Coronary artery (tissue), 2 donors: ENCODE results near the gene RNASEH2B.

Source experiments
- DNase-seq: peaks from one replicate; pipeline ENCODE4 v3.0.0-alpha.2; 2017; ENCODE audit warnings: low spot score
- H3K27ac ChIP-seq, 2 donors: fragments of 200-600 bp; sonication (generic); one replicate each; pipeline ENCODE4 v1.5.1; 2016 to 2019
- H3K4me3 ChIP-seq: fragments of 200-600 bp; sonication (generic); 2 replicates; pipeline ENCODE4 v1.5.1; 2016; ENCODE audit warnings: mild to moderate bottlenecking, moderate library complexity
- TF ChIP-seq, protein P1 (sequence below): fragments of 200-600 bp; sonication (generic); IDR thresholded peaks from one replicate; pipeline ENCODE4 v1.5.1; 2019; ENCODE audit warnings: antibody characterized with exemption

The RNASEH2B gene

DNA sequence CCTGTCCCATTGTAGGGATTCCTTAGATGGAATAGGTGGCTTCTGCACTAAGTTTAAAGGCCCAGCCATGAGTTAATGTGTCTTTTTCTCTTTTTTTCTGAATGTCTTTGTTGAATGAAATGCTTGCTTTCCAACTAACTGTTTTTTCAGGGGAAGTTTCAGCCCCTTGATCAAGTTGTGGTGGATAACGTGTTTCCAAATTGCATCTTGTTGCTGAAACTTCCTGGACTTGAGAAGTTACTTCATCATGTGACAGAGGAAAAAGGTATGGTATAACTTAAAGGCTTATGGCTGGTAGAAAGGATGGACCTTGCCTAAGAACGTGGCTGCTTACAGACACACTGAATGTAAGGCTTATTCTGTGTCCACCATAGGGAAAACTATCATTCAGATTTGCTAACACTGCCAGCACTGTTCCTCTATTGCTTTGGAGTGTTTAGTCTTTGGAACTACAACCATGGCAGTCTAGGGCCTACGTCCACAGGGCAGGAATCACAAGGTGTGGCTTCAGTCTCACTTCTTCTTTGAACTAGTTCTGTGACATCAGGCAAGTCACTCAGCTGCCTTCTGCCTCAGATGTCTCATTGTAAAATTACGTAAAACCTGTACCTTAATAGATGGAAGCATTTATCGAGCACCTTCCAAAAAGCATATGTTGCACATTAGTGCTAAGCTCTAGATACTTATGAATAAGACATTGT is 25.3 kb downstream of the RNASEH2B start:
- TF ChIP-seq, protein P1, sequence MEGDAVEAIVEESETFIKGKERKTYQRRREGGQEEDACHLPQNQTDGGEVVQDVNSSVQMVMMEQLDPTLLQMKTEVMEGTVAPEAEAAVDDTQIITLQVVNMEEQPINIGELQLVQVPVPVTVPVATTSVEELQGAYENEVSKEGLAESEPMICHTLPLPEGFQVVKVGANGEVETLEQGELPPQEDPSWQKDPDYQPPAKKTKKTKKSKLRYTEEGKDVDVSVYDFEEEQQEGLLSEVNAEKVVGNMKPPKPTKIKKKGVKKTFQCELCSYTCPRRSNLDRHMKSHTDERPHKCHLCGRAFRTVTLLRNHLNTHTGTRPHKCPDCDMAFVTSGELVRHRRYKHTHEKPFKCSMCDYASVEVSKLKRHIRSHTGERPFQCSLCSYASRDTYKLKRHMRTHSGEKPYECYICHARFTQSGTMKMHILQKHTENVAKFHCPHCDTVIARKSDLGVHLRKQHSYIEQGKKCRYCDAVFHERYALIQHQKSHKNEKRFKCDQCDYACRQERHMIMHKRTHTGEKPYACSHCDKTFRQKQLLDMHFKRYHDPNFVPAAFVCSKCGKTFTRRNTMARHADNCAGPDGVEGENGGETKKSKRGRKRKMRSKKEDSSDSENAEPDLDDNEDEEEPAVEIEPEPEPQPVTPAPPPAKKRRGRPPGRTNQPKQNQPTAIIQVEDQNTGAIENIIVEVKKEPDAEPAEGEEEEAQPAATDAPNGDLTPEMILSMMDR = no peak
- DNase-seq = no peak
- Histone ChIP-seq H3K4me3 (no peak overlapping the region), H3K27ac (no peak overlapping the region)

DNA sequence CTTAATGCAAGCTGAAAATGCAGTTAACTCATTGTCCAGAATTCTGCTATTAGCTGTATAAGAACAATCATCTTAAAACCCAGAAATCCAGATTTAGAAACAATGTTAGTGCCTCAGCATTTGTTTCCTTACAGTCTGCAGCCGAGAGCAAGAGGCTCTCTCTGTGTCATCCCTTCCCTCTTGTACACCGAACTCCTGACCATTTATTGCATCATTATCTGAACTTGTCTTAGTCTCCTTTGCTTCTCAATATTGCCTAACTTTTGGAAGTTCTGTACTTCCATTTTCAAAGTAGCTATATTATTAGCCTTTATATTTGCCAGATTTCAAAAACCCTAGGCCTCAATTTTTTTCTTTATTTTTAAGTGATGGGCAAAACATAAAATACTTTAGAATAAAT is 27.1 kb downstream of the RNASEH2B start:
- TF ChIP-seq, protein P1 = no peak
- DNase-seq = no peak
- Histone ChIP-seq H3K4me3 (no peak overlapping the region), H3K27ac (peak overlapping the region in 1 of 2 donors; percentile 13)

DNA sequence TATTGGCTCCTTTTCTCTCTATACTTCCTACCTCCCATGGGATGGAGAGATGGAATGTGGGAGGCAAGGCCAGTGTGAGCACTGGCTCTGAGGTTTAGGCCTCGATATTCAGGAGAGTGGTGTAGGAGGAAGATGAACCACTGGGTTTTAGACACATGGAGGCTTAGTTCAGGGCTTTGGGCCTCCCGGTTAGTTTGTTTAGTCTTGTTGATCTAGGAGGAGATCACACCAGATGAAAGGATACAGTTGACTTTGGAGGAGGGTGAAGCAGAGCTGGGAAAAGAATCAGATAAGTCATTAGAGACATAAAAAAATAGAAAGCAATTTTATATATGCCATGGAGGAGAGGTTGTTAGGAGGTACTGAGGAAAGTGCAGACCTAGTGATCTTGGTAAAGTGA is 30.9 kb downstream of the RNASEH2B start:
- no peak overlapping the region for H3K4me3 ChIP-seq
- TF ChIP-seq, protein P1 = no peak
- H3K27ac ChIP-seq = no peak overlapping the region
- no peak for DNase-seq

DNA sequence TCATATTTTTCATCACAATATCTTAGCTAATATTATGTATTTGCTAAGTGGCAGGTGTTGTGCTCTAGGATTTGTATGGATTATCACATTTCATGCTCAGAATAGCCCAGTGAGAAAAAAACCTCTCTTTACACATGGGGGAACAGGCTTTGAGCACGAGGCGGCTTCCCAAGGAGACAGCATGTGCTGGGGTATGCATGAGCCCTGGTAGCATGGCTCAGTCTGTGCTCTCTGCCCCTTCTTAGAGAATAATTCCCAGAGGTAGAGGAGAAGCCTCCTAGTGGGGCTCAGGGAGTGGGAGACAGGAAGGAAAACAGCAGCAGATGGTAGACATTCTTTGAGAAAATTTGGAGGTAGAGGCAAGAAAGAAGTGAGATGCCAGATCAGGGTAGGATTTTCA is 31.6 kb downstream of the RNASEH2B start:
- no peak overlapping the region for H3K4me3 ChIP-seq
- no peak overlapping the region for H3K27ac ChIP-seq
- TF ChIP-seq, protein P1 = no peak
- DNase-seq = no peak

DNA sequence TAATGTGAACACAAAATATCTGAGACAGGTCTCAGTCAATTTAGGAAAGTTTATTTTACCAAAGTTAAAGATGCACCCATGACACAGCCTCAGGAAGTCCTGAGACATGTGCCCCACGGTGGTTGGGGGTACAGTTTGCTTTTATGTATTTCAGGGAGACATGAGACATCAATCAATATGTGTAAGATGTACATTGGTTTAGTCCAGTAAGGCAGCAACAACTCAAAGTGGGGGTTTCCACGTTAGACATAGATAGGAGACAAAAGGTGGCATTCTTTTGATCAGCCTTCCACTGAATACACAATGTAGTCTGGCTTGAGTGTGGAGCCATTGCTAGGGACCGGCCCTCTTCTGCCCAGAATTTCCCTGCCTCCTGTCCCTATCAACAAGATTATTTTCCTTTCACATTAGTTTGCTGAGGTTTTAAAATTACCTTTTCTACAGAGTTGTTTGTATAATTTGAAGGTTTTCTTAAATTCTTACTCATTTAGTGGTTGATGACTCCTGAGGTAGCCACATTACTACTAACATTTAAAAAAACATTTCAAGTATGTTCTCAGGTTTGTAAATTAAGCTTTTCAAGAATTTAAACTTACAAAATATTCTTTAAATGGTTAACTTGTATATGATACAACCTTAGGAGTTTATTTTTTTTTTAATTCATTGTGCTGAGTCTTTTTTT is 33.2 kb downstream of the RNASEH2B start:
- TF ChIP-seq, protein P1 = no peak
- no peak overlapping the region for H3K27ac ChIP-seq
- H3K4me3 ChIP-seq = no peak overlapping the region
- no peak for DNase-seq

DNA sequence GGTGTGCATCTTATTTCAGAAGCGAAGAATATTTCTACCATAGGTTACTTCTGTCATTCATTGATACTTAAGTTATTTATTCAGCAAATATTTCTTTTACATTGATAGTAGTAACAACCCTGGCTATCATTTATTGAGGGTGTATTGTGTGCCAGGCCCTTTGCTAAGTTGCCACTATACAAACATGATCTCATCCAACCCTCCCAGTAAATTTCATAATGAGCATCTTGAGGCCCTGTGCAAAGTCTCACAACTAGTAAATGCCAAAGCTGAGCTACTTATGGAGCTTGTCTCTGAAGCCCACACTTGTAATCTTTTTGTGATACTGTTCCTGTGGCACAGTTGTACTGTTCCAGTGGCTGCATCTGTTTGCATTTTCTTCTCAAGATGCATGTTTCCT is 36.1 kb downstream of the RNASEH2B start:
- no peak for DNase-seq
- TF ChIP-seq, protein P1 = no peak
- Histone ChIP-seq H3K27ac (no peak overlapping the region), H3K4me3 (no peak overlapping the region)

DNA sequence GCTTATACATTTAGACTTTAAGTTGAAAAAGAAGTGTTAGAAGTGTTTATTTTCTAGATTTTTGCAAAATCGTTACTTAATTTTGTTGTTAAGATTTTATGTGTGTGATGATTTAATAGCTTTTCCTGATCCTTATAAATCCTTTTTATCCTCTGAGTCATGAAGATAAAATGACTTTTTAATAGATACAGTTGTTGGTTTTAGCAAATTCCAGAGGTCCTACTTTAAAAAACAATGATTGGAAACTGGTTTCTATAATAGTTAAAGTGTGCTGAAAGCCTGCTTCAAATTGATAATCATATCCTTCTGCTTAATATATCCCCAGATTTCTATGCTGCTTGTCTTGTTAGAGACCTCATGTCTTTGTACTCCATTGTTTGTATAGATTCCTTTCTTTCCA is 39.0 kb downstream of the RNASEH2B start:
- DNase-seq = no peak
- Histone ChIP-seq H3K27ac (no peak overlapping the region), H3K4me3 (no peak overlapping the region)
- TF ChIP-seq, protein P1 = no peak
